PC-3 (cell line): ENCODE measurements around the gene LRRC75A. TPM values are rescaled to one million over a fixed set of nuclear protein-coding genes. Genes with fewer than 3 reads are reported as not detected.

Source experiments
- ATAC-seq: fragments of 200-7000 bp; cut with Tn5 transposase; 2 replicates; pipeline ENCODE4 v1.9.1; 2020; ENCODE audit warnings: mild to moderate bottlenecking, moderate library complexity
- BruUV-seq: library from RNA; stranded (reverse); fragments of 400-500 nt; replicated peaks from 2 replicates; lab custom pipeline; 2021; lab: Mats Ljungman, UMichigan
- CTCF ChIA-PET: fragments of 300-600 bp; sonication (Branson Sonifier 250); formaldehyde crosslinking; loops from one replicate; lab custom pipeline; 2022; ENCODE audit warnings: antibody characterized with exemption; lab: Charles Lee
- POLR2A ChIA-PET: fragments of 300-600 bp; sonication (Branson Sonifier 250); formaldehyde crosslinking; loops from one replicate; lab custom pipeline; 2022; ENCODE audit warnings: antibody characterized with exemption; ENCODE audit not compliant: unreplicated experiment; lab: Charles Lee
- DNase-seq: peaks from one replicate; pipeline ENCODE4 v3.0.0-alpha.2; 2015
- H2AFZ ChIP-seq: fragments of 300-600 bp; sonication (generic); 2 replicates; pipeline ENCODE4 v1.6.0; 2016; ENCODE audit warnings: antibody characterized with exemption, low read length
- H3F3A ChIP-seq: fragments of 300-600 bp; sonication (generic); one replicate; pipeline ENCODE4 v1.6.0; 2017; ENCODE audit warnings: antibody characterized with exemption, low read length, control low read depth, mild to moderate bottlenecking; ENCODE audit not compliant: unreplicated experiment
- H3K27ac ChIP-seq: fragments of 300-600 bp; sonication (generic); 2 replicates; pipeline ENCODE4 v1.5.1; 2016; ENCODE audit warnings: mild to moderate bottlenecking, low read length
- H3K27me3 ChIP-seq: fragments of 300-600 bp; sonication (generic); 2 replicates; pipeline ENCODE4 v1.6.1; 2016; ENCODE audit warnings: low read length, mixed read lengths
- H3K36me3 ChIP-seq: fragments of 300-600 bp; sonication (generic); 2 replicates; pipeline ENCODE4 v1.6.1; 2016; ENCODE audit warnings: low read depth, mixed run types, low read length, mixed read lengths
- H3K4me1 ChIP-seq: fragments of 300-600 bp; sonication (generic); 2 replicates; pipeline ENCODE4 v1.5.1; 2016; ENCODE audit warnings: low read length; ENCODE audit not compliant: insufficient read depth
- H3K4me2 ChIP-seq: fragments of 300-600 bp; sonication (generic); 2 replicates; pipeline ENCODE4 v1.6.0; 2016; ENCODE audit warnings: low read length
- H3K4me3 ChIP-seq: fragments of 300-600 bp; sonication (generic); 2 replicates; pipeline ENCODE4 v1.5.1; 2016; ENCODE audit warnings: mild to moderate bottlenecking, low read length, mixed read lengths
- H3K79me2 ChIP-seq: fragments of 300-600 bp; sonication (generic); 2 replicates; pipeline ENCODE4 v1.6.1; 2017; ENCODE audit warnings: low read length, mixed read lengths
- H3K9ac ChIP-seq: fragments of 300-600 bp; sonication (generic); 2 replicates; pipeline ENCODE4 v1.6.0; 2016; ENCODE audit warnings: mild to moderate bottlenecking, low read length
- H3K9me2 ChIP-seq: fragments of 300-600 bp; sonication (generic); replicated peaks from 2 replicates; pipeline ENCODE4 v1.6.1; 2016; ENCODE audit warnings: mixed run types, low read length, mixed read lengths
- H3K9me3 ChIP-seq: fragments of 300-600 bp; sonication (generic); 2 replicates; pipeline ENCODE4 v1.6.1; 2016; ENCODE audit warnings: low read length, mixed read lengths
- H4K20me1 ChIP-seq: fragments of 300-600 bp; sonication (generic); 2 replicates; pipeline ENCODE4 v1.6.1; 2016; ENCODE audit warnings: low read length, mixed read lengths
- EZH2 ChIP-seq: fragments of 300-600 bp; sonication (generic); IDR thresholded peaks from one replicate; pipeline ENCODE4 v1.6.1; 2017; ENCODE audit warnings: antibody characterized with exemption, mild to moderate bottlenecking, low read length; ENCODE audit not compliant: unreplicated experiment
- EZH2phosphoT487 ChIP-seq: fragments of 300-600 bp; sonication (generic); IDR thresholded peaks from 2 replicates; pipeline ENCODE4 v1.6.1; 2018; ENCODE audit warnings: mild to moderate bottlenecking, antibody characterized with exemption, low read length, borderline replicate concordance
- intact Hi-C: fragments of 100-400 bp; cut with micrococcal nuclease; formaldehyde crosslinking; loops from 2 replicates; pipeline ENCODE4 v1.9.0; 2023
- total RNA-seq: library from RNA; depleted of rRNA; stranded (reverse); fragments of >200 nt; gene quantifications from 2 replicates; pipeline ENCODE4 v1.2.3, GENCODE V29; 2014
- TF ChIP-seq, protein P1 (sequence below): fragments of 300-600 bp; sonication (generic); conservative IDR thresholded peaks from 2 replicates; pipeline ENCODE4 v1.5.1; 2017; ENCODE audit warnings: antibody characterized with exemption, low read depth, mild to moderate bottlenecking, low read length

Gene LRRC75A
- total RNA-seq, 1 experiment from 2014 or later: 15.8 TPM

GRCh38 chr17:16473044-16474011 is 18.7 kb downstream of the LRRC75A start:
- intact Hi-C loops: no loop called here
- POLR2A ChIA-PET: no interaction called here
- BruUV-seq: no TSS peak
- Histone ChIP-seq H4K20me1 (no peaks in the 10 kb centered on the region), H3K79me2 (no peaks in the 10 kb centered on the region), H3K36me3 (no peaks in the 10 kb centered on the region), H3K4me1 (peaks cover 9% of the 10 kb centered on the region), H3K27me3 (no peaks in the 10 kb centered on the region), H3K4me2 (no peak overlapping the region), H3K9ac (no peak overlapping the region), H3K27ac (no peak overlapping the region), H2AFZ (no peak overlapping the region), H3F3A (no peaks in the 10 kb centered on the region), H3K4me3 (no peak overlapping the region), H3K9me3 (no peaks in the 10 kb centered on the region), H3K9me2 (no peaks in the 10 kb centered on the region)
- ATAC-seq: no peak
- TF ChIP-seq EZH2phosphoT487: no peak
- no peak for TF ChIP-seq EZH2
- TF ChIP-seq, protein P1, sequence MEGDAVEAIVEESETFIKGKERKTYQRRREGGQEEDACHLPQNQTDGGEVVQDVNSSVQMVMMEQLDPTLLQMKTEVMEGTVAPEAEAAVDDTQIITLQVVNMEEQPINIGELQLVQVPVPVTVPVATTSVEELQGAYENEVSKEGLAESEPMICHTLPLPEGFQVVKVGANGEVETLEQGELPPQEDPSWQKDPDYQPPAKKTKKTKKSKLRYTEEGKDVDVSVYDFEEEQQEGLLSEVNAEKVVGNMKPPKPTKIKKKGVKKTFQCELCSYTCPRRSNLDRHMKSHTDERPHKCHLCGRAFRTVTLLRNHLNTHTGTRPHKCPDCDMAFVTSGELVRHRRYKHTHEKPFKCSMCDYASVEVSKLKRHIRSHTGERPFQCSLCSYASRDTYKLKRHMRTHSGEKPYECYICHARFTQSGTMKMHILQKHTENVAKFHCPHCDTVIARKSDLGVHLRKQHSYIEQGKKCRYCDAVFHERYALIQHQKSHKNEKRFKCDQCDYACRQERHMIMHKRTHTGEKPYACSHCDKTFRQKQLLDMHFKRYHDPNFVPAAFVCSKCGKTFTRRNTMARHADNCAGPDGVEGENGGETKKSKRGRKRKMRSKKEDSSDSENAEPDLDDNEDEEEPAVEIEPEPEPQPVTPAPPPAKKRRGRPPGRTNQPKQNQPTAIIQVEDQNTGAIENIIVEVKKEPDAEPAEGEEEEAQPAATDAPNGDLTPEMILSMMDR: no peak
- CTCF ChIA-PET: no interaction called here
- DNase-seq: no peak

DNA sequence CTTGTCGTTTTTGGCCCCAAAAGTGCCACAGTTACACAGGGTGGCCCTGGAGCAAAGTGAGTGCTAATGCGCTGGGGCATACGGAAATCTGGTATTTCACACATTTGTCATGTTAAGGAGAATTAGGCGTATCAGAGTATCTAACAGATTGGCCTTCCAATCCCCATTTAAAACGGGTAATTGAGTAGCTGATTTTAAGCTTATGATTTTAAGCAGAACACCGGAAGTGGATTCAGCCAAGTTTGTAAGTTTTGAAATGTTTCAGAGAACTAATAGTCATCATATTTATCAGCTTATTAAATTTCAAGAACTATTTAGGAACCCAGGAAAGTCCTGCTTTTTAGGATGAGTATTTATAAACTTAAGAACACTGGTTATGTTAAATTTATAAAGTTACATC is 19.5 kb downstream of the LRRC75A start:
- H2AFZ ChIP-seq: no peak overlapping the region
- BruUV-seq: no TSS peak
- no peaks in the 10 kb centered on the region for H3K9me2 ChIP-seq
- H3K9ac ChIP-seq: no peak overlapping the region
- peaks cover 7% of the 10 kb centered on the region for H3K4me1 ChIP-seq
- ChIA-PET POLR2A (no interaction called here), CTCF (no interaction called here)
- H3K79me2 ChIP-seq: no peaks in the 10 kb centered on the region
- no peak overlapping the region for H3K27ac ChIP-seq
- no peak overlapping the region for H3K4me2 ChIP-seq
- no peaks in the 10 kb centered on the region for H3K36me3 ChIP-seq
- ATAC-seq (no peak), DNase-seq (no peak)
- no peaks in the 10 kb centered on the region for H3K27me3 ChIP-seq
- no peak overlapping the region for H3K4me3 ChIP-seq
- TF ChIP-seq, protein P1: no peak
- TF ChIP-seq EZH2: no peak
- TF ChIP-seq EZH2phosphoT487: no peak
- intact Hi-C loops: no loop called here
- no peaks in the 10 kb centered on the region for H3F3A ChIP-seq
- H3K9me3 ChIP-seq: no peaks in the 10 kb centered on the region
- no peaks in the 10 kb centered on the region for H4K20me1 ChIP-seq

DNA sequence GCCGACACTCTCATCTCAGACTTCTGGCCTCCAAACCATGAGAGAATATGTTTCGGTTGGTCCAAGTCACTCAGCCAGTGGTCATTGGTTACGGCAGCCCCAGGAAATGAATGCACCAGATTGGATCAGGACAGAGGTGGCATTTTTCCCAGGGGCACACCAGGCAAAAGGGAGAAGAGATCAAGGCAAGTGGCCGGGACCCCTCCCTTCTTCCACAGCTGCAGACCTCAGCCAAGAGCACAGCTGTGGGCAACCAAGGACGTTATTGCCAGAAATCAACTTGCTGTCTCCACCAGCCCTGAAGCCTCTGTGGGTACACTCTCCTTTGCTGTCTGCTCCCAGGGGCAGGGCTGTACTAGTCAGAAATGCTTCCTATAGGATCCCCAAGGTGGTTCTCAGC is 20.7 kb downstream of the LRRC75A start:
- Histone ChIP-seq H3K9me2 (no peaks in the 10 kb centered on the region), H3K4me2 (no peak overlapping the region), H2AFZ (no peak overlapping the region), H4K20me1 (no peaks in the 10 kb centered on the region), H3K9me3 (no peaks in the 10 kb centered on the region), H3K27ac (no peak overlapping the region), H3K9ac (no peak overlapping the region), H3K79me2 (no peaks in the 10 kb centered on the region), H3K36me3 (no peaks in the 10 kb centered on the region), H3F3A (no peaks in the 10 kb centered on the region), H3K4me1 (no peaks in the 10 kb centered on the region), H3K4me3 (no peak overlapping the region), H3K27me3 (no peaks in the 10 kb centered on the region)
- ATAC-seq (no peak), DNase-seq (no peak)
- CTCF ChIA-PET: no interaction called here
- no peak for TF ChIP-seq EZH2
- TF ChIP-seq, protein P1: no peak
- no peak for TF ChIP-seq EZH2phosphoT487
- POLR2A ChIA-PET: no interaction called here
- BruUV-seq: no TSS peak
- intact Hi-C loops: no loop called here
